ENCODE measurements around the gene COPZ1. TPM values are rescaled to one million over a fixed set of nuclear protein-coding genes. Genes with fewer than 3 reads are reported as not detected.

COPZ1 gene
- total RNA-seq, 1 donor from 2014 or later: 196 TPM

DNA sequence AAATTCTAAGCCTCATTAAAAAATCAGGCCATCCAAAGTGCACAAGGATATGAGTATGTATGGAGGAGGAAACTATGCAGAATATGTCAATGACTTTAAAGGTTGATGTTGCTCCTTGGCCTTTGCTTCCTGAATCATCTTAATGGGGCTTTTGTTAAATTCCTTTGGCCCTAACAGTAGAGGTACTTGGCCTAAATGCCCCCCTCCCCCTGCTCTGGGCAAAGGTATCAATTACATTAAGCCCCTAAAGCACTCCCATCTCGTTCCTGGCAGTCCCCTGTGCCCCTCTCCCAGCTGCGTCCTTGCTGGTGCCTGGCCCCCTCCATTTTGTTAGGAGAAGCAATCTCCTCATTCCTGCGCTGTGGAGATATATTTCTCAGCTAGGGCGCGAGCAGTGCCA is 4.8 kb downstream of the COPZ1 start:
- no peak for DNase-seq (ENCODE audit: extremely low spot score, unreplicated experiment)
- no peaks in the 10 kb centered on the region for H3K27me3 Mint-ChIP-seq
- peaks cover 52% of the 10 kb centered on the region for H3K4me1 Mint-ChIP-seq (ENCODE audit: unreplicated experiment)

GRCh38 chr12:54330442-54330841 is 5.5 kb downstream of the COPZ1 start:
- H3K9me3 Mint-ChIP-seq: no peaks in the 10 kb centered on the region
- TF ChIP-seq, protein P1, sequence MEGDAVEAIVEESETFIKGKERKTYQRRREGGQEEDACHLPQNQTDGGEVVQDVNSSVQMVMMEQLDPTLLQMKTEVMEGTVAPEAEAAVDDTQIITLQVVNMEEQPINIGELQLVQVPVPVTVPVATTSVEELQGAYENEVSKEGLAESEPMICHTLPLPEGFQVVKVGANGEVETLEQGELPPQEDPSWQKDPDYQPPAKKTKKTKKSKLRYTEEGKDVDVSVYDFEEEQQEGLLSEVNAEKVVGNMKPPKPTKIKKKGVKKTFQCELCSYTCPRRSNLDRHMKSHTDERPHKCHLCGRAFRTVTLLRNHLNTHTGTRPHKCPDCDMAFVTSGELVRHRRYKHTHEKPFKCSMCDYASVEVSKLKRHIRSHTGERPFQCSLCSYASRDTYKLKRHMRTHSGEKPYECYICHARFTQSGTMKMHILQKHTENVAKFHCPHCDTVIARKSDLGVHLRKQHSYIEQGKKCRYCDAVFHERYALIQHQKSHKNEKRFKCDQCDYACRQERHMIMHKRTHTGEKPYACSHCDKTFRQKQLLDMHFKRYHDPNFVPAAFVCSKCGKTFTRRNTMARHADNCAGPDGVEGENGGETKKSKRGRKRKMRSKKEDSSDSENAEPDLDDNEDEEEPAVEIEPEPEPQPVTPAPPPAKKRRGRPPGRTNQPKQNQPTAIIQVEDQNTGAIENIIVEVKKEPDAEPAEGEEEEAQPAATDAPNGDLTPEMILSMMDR (conservative IDR thresholded peaks at IDR 0.05): no peak
- peak overlapping the region; percentile 41 for H3K4me3 Mint-ChIP-seq
- peaks cover 11% of the 10 kb centered on the region for H3K36me3 Mint-ChIP-seq
- H3K27me3 Mint-ChIP-seq: no peaks in the 10 kb centered on the region
- DNase-seq (ENCODE audit: extremely low spot score, unreplicated experiment): no peak
- peak overlapping the region; percentile 60 for H3K27ac Mint-ChIP-seq
- peaks cover 46% of the 10 kb centered on the region for H3K4me1 Mint-ChIP-seq (ENCODE audit: unreplicated experiment)

More for the DNA sequence above, 4.8 kb downstream of the COPZ1 start:
- Mint-ChIP-seq H3K4me3 (peak overlapping the region; percentile 41), H3K27ac (peak overlapping the region; percentile 62), H3K9me3 (no peaks in the 10 kb centered on the region), H3K36me3 (peaks cover 16% of the 10 kb centered on the region)
- TF ChIP-seq, protein P1 (conservative IDR thresholded peaks at IDR 0.05): no peak

GRCh38 chr12:54331461-54331860 is 6.5 kb downstream of the COPZ1 start:
- no peak overlapping the region for H3K27ac Mint-ChIP-seq
- no peak overlapping the region for H3K4me3 Mint-ChIP-seq
- TF ChIP-seq, protein P1 (conservative IDR thresholded peaks at IDR 0.05): no peak
- DNase-seq (ENCODE audit: extremely low spot score, unreplicated experiment): no peak
- H3K27me3 Mint-ChIP-seq: no peaks in the 10 kb centered on the region
- H3K9me3 Mint-ChIP-seq: no peaks in the 10 kb centered on the region
- H3K36me3 Mint-ChIP-seq: peaks cover 16% of the 10 kb centered on the region
- H3K4me1 Mint-ChIP-seq (ENCODE audit: unreplicated experiment): peaks cover 45% of the 10 kb centered on the region

- no peak for DNase-seq (ENCODE audit: extremely low spot score, unreplicated experiment)
- no peak overlapping the region for H3K4me3 Mint-ChIP-seq
- TF ChIP-seq, protein P1 (conservative IDR thresholded peaks at IDR 0.05): no peak
- peaks cover 51% of the 10 kb centered on the region for H3K4me1 Mint-ChIP-seq (ENCODE audit: unreplicated experiment)
- peaks cover 16% of the 10 kb centered on the region for H3K36me3 Mint-ChIP-seq
- no peak overlapping the region for H3K27ac Mint-ChIP-seq
- H3K27me3 Mint-ChIP-seq: no peaks in the 10 kb centered on the region
- no peaks in the 10 kb centered on the region for H3K9me3 Mint-ChIP-seq
Measured at GRCh38 chr12:54333420-54334034, 8.6 kb downstream of the COPZ1 start.

DNA sequence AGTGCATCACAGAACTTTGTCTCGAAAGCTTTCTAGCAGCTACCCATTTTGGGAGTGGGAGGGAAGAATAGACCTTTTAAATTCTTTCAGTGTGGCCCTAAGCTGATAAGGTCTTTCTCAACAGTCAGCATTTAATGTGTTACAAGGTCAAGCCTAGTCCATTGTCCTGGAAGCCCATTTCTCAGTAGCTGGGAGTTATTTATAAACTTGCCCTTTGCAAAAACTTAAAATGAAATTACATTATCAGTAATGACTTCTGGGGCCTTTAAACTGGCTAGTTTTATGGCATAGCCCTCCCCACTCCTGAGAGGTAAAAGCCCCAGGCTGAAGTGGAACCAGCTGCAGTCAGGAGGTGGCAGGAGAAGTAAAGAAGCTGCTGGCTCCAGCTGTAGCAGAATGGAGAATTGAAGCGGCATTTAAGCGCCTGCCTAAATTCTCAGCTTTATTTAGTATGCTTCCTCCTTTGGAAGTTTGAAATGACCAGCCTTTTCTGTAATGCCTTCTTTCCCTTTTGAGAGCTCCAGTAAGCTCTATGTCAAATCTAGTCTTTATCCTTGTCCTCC is 12.4 kb downstream of the COPZ1 start:
- Mint-ChIP-seq H3K4me3 (peak overlapping the region; percentile 24), H3K9me3 (no peaks in the 10 kb centered on the region), H3K36me3 (peaks cover 21% of the 10 kb centered on the region), H3K4me1 (ENCODE audit: unreplicated experiment) (peaks cover 54% of the 10 kb centered on the region), H3K27ac (peak overlapping the region; percentile 70), H3K27me3 (no peaks in the 10 kb centered on the region)
- TF ChIP-seq, protein P1 (conservative IDR thresholded peaks at IDR 0.05): peak; percentile 14
- no peak for DNase-seq (ENCODE audit: extremely low spot score, unreplicated experiment)
